OCI-LY3 (cell line): Measurements from ENCODE around the gene SLC16A8.

ENCODE experiments used
- CTCF ChIP-seq: fragments of 200-600, 300-600 bp; sonication (generic); IDR thresholded peaks from 2 replicates; pipeline ENCODE4 v1.5.1; 2014; ENCODE audit warnings: antibody characterized with exemption, low read length, low read depth
- EZH2phosphoT487 ChIP-seq: fragments of 200-600 bp; shearing (Covaris generic); IDR thresholded peaks from 2 replicates; pipeline ENCODE4 v1.6.1; 2018; ENCODE audit warnings: antibody characterized with exemption, mixed run types, low read depth

- TF ChIP-seq CTCF (no peak), EZH2phosphoT487 (no peak)
These were observed 18.4 kb downstream of the SLC16A8 start for GRCh38 chr22:38065539-38065938.
